Activated CD8-positive, alpha-beta memory T cell treated with anti-CD3 and anti-CD28 coated beads for 1 hour (primary cell): ENCODE results near the gene CACNB2.

ENCODE experiments used
- DNase-seq, 2 donors: peaks; one replicate each; pipeline ENCODE4 v3.0.0-alpha.2; 2020; ENCODE audit warnings: low read depth in 1 of 2; ENCODE audit errors: extremely low read depth in 1 of 2

Gene CACNB2

DNA sequence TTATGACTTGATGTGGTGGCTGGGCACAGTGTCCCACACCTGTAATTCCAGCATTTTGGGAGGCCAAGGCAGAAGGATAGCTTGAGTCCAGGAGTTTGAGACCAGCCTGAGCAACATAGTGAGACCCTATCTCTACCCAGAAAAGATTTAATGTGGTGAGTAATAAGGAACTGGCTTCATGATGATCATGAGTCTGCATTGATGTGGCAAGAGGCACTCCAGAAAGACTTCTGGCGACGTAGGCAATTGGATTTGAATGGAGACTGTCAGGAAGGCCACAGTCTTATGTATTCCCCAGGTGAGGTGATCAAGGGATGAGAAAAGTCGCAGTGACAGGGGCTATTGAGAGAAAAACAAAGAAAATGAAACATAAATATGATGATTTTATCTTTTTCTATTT lies 138.0 kb downstream of the CACNB2 start:
- DNase-seq, result no peak

DNA sequence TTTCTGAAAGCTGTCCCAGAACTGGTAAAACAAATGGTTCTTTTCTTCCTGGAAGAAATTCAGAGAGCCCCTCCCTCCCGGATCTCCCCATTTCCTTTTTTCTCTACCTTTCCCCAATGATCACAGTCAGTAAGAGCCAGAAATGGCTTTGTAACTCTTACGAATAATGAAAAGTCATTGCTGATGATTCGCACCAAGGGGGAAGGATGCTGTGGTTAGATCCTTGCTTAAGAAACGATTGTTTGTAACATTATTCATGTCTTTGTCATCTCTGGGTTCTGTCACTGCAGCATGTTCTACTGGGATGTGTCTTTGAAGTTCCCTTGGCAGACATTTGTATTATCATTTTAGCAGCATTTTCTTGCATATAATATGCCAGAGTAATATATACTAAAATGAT lies 138.9 kb downstream of the CACNB2 start:
- no peak for DNase-seq

DNA sequence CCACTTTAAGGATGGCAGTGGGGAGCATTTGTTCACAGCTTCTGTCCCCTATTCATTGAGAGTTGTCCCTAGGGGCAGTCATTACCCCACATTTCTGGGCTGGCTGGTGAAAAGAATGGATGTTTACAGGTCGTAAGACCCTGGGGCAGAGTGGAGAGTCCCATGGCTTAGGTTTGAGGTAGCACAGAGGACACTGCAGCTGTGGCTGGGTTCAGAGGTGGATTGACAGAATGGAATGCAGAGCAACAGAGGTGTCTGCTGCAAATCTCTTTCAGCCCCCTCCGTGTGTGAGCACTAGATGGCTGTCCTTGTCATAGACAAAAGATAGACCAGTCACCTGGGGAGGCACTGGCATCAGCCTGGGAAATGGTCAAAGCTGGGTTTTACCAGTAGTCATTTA lies 141.9 kb downstream of the CACNB2 start:
- DNase-seq, result no peak

DNA sequence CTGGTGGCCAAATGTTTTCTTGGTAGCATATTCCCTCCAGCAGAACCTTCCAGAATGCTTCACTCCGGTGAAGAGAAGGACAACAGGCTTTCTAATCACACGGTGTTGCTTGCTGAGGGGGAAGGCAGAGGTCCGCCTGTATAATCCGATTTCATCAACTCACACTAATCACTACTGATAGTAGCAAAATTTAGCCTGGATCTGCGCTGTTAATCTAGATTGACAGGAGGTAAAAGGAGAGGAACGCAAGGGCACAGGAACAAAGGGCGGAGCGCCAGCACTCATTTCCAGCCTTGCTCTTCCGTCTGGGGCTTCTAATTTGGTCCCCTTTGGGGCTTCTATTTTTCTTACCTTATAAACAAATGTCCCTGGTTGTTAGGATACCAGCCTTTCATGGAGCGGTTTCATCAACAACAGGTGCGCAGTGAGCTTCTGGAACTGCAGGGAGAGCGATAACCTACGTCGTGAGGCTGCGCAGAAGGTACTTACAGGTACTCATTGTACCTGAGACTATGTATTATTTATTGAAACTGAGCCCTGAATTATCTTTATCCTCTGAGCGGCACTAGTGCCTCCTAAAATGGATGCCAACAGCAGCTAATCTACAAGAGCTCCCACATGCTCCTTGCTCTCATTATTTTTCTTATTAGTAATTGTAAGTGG lies 150.6 kb downstream of the CACNB2 start:
- no peak for DNase-seq

DNA sequence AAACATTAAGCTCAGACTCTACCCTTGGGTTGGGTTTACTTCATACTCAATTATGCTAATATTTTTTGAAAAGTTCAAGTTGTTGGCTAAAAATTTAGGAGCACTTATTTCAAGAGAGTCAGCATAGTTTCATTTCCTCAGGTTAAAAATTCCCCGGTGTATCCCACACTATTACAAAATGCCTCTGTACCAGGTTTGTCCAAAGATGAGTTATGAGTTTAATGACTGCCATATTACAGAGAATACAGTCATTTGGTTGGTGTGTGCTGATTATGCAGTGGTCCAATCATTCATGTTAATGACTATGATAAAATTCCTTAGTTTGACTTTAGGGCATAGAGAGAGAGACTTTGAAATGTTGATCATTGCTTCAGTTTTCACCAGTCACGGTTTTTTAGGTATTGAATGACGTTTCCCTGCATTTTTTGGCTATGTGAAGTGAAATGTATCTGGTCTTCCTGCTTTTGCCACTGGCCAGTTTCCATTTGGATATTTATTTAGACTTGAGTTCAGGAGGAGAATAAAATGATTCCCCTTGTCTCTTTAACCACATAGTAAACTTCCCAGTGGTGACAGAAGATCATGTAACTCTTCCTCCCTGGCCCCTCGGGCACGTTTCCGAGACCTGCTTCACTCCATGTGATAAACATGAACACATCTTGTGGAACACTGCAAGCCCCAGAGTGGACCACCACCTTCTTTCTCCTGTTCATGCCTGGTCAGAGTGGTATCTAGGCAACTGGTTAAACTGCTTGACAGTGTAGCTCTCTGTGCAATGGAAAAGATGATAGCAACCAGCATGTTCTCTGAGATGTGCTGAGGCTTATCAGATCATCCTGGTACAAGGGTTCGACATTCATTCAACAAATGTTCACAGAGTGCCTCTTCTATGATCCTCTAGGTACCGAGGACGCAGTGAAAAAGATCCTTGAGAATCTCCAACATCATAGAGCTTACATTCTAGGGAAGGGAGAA lies 153.6 kb downstream of the CACNB2 start:
- DNase-seq, result no peak

DNA sequence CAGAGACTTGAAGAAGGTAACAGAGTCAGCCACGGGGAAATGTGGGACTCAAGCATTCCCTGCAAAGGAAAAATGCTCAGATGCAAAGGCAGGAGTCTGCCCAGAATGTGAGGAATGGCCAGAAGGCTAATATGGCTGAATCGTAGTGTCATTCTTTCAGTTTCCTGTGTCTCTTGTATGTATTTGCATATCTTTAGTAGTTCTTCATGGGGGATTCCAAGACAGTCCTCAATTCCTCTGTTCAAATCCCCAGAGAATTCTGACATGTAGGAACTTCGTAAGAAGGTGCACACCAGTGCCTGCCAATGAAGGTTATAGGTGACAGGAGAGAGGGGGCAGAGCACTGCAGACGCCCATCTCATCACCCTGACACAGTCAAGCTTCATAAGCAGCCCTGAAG lies 154.4 kb downstream of the CACNB2 start:
- no peak for DNase-seq

DNA sequence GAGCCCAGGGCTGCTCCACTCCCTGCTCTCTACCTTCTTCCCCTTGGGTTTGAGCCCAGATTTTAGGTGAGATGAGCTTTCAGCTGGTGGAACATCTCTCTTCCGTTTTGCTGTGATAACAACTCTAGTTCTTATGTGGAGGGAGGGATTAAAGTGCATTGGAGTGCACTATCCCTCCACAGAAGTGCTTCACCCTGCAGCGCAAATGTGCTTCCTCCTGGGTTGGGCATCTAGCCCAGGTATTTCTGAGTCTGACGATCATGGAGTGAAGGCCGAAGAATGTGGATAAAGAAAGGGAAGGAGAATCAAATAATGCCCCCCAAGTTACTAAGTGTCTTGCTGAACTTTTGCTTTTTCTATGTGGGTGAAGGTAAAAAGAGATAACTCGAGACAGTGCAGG lies 157.4 kb downstream of the CACNB2 start:
- no peak for DNase-seq

DNA sequence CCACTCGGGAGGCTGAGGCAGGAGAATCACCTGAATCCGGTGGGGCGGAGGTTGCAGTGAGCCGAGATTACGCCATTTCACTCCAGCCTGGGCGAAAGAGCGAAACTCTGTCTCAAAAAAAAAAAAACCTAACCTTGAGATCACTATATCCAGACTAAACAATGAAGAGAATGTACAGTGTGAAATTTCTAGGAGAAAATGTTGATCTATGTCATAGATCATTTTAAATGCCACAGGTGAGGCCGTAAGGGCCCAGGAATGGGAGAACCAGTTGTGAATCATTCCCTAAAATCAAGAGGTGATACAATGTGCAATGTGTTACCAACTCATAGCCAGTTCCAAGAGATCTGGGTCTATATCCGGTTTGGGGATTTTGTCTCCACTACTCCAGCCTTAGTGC lies 158.0 kb downstream of the CACNB2 start:
- DNase-seq, result no peak

DNA sequence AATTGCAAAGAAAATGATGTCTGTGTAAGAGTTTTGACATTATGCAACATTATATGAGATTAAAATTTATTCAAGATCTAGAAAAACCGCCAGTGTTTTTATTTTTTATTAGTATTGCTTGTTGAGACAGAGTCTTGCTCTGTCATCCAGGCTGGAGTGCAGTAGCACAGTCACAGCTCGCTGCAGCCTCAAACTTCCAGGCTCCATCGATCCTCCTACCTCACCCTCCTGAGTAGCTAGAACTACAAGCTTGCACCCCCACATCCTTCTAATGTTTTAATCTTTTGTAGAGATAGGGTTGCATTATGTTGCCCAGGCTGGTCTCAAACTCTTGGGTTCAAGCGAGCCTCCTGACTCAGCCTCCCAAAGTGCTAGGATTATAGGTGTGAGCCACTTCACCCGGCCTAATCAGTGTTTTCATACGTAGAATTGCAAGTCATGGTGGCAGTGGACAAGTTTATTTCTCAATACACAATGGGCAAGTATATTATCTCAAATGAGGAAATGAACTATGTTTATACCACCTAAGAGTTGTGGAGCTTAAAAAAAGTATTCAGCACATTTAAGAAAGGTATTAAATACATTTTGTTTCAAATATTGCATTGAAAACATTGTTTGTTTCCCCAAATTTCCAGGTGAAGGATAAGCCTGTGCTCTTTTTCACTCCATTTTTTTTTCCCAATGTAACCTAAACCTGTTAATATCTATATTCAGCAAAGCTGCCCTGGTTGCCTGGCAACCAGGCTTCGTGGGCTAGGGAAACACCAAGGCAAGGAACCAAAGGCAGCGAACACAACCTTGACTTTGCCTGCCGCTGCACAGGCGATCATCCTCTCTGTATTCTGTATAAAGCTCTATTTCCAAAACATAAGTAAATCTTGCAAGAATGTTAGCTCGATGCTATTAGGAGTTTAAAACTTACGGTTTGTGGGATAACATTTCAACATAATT lies 163.9 kb downstream of the CACNB2 start:
- DNase-seq, result no peak

DNA sequence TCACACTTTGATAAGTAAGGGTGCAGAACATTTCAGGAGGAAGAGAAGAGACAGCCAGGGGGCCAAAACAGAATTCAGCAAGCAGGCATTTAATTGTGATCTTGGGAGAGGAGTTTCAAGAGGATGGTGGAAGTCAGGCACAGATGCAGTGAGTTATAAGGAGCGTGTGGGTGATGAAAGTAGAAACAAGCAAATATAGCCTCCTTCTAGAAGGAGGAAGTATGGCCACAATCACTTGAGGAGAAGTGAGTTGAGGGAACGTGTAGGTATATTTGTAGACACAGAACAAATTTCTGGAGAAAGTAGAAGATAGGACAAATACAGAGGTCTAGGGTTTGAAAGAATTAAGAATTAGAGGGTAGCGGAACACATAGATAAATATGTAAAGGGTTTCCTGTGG lies 165.8 kb downstream of the CACNB2 start:
- no peak for DNase-seq

DNA sequence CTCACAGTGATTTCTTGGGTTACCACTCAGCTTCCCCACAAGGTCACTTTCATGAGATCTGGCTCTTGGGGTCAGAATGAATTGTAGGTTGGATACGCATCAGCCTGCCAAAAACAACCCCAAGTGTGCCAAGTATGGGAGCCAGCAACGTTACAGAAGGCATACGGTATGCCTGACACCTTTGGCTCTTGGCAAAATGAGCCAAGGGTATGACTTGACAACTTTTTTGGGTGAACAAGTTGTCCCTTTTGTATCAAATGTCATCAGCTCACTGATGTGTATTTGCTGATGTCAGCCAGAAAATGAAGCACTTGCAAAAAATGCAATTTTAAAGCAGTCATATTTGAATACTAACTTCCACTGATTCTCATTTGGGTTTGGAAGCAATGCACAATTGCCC lies 168.4 kb downstream of the CACNB2 start:
- no peak for DNase-seq

DNA sequence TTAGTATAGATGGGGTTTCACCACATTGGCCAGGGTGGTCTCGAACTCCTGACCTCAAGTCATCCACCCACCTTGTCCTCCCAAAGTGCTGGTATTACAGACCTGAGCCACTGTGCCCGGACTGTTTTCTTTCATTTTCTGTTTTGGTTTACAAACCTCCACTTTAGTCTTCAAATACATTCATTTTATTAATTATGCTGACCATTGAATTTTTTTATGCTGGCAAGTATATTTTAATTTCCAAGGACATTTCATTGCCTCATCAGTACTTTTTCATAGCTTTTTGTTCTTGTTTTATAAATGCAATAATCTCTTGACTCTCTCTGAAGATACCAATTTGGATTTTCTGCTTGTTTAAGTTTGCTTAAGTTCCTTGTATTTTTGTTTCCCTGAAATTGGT lies 170.5 kb downstream of the CACNB2 start:
- DNase-seq, result no peak

DNA sequence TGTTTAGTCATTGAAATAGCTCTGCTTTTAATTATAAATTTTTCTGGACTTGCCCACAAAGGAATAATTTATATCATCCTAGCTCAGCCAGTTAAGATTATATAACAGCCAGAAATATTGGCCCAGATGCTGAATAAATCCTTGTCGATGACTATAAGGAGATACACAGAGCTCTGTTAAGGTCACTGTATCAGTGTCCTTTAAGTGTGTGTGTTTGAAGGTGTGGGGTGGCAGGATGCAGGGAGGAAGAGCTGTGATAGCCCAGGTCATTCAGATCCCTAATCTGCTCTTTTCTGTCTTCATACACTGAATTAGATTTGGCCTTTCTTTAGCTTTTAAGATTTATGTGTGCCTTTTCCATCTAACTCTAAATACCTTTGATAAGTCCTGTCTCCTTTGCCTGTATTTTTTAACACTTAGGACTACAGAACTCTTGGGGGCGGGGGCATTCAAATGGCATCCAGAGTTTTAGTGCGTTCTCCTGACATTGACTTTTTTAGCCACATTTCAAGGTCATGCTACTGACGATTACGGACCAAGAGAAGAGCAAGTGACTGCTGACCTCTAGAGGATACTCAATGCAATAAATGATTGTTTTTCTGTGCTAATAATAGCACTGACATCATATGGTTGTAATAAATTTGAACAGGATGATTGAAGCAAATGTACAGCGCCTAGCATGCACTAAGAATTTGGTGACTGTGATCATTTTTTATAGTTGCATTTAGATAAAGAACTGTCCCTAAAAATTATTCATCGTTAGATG lies 172.3 kb downstream of the CACNB2 start:
- no peak for DNase-seq

DNA sequence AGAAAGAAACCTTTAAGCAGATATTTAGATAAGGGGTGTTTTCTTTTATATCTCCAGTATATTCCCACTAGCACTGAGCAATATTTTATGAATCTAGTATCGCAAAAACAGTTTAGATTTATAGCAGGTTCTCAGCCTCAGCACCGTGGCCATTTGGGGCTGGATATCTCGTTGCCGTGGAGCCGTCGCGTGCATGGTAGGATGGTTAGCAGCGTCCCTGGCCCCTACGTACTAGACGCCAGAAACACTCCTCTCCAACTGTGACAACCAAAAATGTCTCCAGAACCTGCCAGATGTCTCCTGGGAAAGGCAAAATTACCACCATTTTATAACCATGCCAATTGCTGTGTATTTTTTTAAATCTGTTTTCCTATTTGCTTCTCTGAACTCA lies 172.9 kb downstream of the CACNB2 start:
- no peak for DNase-seq

DNA sequence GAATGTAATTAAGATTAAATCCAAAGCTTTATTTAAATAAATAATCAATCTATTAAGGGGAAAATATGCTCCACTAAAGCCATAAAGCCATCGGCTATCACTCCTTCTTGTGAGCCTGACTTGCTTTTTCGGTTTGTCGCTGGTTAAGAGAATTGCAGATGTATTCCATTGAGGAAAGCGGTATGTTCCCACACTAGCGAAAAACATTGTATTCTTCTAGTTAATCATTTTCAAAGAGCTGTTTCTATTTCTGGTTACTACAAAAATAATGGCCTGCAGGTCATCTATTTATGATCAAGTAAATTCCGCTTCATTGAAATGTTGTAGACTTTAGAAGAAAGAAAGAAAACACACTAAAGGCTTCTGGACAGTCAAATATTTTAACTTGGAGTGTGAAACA lies 173.4 kb downstream of the CACNB2 start:
- DNase-seq, result no peak

DNA sequence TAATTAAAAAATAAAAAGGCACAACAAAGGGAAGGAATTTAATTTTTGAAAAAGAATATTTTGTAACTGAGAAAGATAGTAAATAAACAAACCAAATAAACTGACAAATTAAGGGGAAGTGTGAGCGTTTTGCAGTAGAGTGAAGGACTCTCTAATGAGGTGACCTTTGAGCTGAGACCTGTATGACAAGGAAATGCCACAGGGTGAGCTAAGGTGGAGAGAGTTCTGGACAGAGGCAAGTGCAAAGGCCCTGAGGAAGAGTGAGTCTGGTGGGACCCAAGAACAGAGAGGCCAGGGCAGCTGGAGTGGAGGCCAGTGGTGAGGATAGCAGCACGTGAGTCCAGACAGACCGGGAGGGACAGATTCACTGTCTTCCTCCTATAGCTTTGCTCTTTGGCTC lies 179.4 kb downstream of the CACNB2 start:
- DNase-seq, result no peak

DNA sequence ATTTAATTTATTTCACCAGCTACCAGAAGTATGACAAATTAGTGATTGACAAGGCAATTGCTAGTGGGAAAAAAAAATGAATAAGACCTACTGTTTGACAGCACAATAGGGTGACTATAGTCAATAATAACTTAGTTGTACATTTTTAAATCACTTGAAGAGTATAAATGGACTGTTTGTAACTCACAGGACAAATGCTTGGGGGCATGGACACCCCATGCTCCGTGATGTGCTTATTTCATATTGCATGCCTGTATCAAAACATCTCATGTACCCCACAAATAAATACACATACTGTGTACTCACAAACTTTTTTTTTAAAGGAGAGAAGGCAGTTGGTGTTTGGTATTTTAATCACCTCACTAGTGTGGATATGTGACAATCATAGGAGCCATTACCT lies 181.1 kb downstream of the CACNB2 start:
- DNase-seq, result no peak

DNA sequence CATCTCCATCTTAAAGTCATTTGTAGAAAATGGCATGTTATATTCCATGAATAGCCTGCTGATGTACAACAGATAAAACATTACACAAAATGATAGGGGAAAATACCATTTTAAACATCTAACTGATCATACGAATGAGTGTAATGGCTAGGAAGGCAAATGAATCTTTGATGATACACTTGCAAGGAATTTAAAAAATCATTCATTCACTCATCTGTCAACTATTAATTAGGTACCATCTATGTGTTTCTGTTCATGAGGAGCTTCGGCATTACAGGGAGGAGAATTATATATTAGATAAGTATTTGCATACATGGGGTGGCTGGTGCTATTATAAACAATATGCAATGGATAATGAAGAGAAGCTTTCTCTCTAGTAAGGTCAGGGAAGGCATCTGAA lies 183.7 kb downstream of the CACNB2 start:
- no peak for DNase-seq

DNA sequence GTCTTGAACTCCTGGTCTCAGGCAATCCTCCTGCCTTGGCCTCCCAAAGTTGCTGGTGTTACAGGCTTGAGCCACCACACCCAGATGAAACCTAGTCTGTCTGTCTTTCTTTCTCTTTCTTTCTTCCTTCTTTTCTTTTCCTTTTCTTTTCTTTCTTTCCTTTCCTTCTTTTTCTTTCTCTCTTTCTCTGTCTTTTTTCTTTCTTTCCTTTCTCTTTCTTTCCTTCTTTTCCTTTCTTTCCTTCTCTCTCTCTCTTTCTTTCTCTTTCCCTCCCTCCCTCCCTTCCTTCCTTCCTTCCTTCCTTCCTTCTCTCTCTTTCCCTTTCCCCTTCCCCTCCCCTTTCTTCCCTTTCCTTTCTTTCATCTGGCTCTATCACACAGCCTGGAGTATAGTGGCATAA lies 185.2 kb downstream of the CACNB2 start:
- DNase-seq, result no peak

DNA sequence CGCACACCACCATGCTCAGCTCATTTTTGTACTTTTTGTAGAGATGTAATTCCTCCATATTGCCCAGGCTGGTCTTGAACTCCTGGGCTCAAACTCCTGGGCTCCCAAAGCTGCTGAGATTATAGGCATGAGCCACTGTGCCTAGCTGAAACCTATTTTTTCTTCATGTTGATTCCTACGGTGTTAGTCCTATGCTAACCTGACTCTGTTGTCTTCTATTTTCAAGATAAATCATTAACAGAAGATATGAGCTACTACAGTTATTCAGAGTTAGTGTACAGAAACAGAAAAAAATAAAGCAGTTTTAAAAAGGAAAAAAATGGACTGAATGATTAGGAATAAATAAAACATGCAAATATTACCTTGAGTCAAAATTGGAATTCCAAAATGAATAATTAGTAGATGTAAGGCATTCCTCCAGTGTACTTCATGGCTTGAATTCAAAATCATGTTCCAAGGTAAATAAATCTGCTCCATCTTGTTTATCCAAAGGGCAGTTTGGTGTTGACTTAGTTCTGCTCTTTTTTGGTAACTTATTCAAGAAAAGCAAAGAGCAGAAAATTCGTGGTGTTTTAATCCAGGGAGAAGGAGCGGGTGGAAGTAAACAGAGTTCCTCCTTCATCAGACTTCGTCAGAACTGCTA lies 185.8 kb downstream of the CACNB2 start:
- DNase-seq, result no peak
